GM12873 (cell line): Measurements from ENCODE around the gene ERBB3.

ENCODE experiments used
- CTCF ChIP-seq: IDR thresholded peaks from 2 replicates; pipeline ENCODE4 v1.5.1; 2012; ENCODE audit warnings: low read depth, mild to moderate bottlenecking, moderate library complexity, low read length, control low read depth; ENCODE audit not compliant: insufficient read depth; ENCODE audit errors: missing control alignments

ERBB3 gene

GRCh38 chr12:56071648-56072047, 8.3 kb upstream of the ERBB3 start:
- TF ChIP-seq CTCF: no peak

GRCh38 chr12:56074396-56074795, 5.6 kb upstream of the ERBB3 start:
- TF ChIP-seq CTCF: no peak

- TF ChIP-seq CTCF: no peak
Observed at GRCh38 chr12:56078427-56078826, 1.5 kb upstream of the ERBB3 start.

GRCh38 chr12:56078931-56079722, 838 bp upstream of the ERBB3 start:
- peak; percentile 63 for TF ChIP-seq CTCF

GRCh38 chr12:56080556-56081138, 682 bp downstream of the ERBB3 start:
- TF ChIP-seq CTCF: no peak

GRCh38 chr12:56081393-56082347, 1.7 kb downstream of the ERBB3 start:
- TF ChIP-seq CTCF: no peak

GRCh38 chr12:56082382-56082781, 2.4 kb downstream of the ERBB3 start:
- no peak for TF ChIP-seq CTCF
